ENCODE data around the gene LRRTM3.

LRRTM3 gene

GRCh38 chr10:66940965-66941364, 15.1 kb downstream of the LRRTM3 start:
- DNase-seq: no peak

- DNase-seq: peak in 1 of 2 experiments; percentile 11
These were observed 15.7 kb downstream of the LRRTM3 start for GRCh38 chr10:66941491-66941890.

DNA sequence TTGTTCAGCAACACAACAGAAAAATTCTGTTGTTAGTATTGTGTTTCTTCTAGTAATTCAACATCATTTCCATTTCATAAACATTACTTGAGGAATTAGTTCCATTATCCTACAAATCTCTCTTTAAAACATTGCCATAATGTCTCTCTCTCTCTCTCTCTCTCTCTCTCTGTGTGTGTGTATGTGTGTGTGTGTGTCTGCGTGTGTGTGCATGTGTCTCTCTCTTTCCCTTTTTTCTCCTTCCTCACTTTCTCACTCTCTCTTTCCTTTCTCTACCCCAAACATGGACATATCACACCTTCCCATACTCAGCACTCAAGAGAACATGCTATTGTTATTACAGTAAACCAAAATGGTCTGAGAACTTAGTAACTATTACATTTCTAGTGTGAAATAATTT, 16.6 kb downstream of the LRRTM3 start:
- DNase-seq: no peak

DNA sequence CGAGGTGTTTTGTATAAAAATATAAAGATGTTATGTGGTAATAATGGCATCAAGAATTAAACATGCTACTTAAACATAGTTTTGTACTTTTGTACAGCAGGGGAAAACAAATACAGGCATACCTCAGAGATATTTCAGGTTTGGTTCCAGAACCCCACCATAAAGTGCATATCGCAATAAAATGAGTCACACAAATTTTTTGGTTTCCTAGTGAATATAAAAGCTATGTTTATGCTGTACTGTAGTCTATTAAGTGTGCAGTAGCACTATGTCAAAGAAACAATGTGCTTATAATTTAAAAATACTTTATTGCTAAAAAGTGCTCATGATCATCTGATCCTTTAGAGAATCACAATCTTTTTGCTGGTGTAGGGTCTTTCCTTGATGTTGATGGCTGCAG, 17.8 kb downstream of the LRRTM3 start:
- DNase-seq: no peak

- DNase-seq: no peak
These were observed 26.1 kb downstream of the LRRTM3 start for GRCh38 chr10:66951896-66952295.

- DNase-seq: no peak
These were observed 32.6 kb downstream of the LRRTM3 start for GRCh38 chr10:66958466-66958865.

GRCh38 chr10:66964946-66965345, 39.1 kb downstream of the LRRTM3 start:
- no peak for DNase-seq

GRCh38 chr10:66980246-66980815, 54.5 kb downstream of the LRRTM3 start:
- DNase-seq: no peak

DNA sequence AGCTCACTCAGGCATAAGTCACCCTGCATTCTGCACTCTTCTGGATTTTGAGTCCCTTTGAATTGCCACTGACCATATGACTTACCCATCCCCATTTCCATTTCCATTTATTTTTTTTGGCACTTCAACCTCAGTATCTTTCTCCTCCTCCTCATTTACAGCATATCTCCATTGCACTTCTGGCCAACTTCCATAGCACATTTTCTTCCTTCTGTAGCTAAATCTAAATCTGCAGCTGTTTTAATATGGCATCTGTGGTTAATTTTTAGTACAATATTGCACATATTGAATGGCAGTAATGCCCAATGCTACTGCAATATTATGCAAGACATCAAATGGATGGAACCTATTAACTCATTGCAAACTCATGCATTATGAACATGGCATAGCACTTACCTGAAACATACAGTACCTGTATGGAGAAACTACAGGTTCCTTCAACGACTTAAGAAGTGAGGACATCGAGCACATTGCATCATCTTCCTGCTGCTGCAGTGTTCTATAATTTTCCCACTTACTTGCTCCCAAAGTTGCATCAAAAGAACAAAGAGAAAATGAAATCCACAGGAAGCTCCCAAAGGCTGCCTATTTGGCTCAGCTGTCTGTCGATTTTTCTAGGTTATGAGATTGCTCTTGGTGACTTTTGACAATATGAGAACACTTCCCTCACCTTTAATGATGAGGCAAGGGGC, 55.7 kb downstream of the LRRTM3 start:
- DNase-seq: no peak

GRCh38 chr10:66982053-66982420, 56.2 kb downstream of the LRRTM3 start:
- no peak for DNase-seq

GRCh38 chr10:66982792-66983474, 57.1 kb downstream of the LRRTM3 start:
- DNase-seq: no peak

DNA sequence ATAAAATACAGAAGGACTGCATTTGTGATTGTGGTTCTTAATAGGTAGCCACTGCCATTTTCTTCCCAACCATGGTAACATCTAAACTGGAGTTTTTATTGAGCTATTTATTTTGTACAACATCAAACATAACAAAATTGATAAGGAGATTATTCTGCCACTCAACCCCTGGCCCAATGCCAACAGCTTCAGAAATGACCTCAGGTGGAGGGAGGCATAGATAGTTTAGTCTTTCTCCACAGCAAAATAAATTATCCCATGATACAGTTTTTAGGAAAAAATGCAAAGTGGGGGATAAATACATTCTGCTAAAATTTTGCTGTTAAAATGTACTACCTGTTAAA, 57.6 kb downstream of the LRRTM3 start:
- no peak for DNase-seq

DNA sequence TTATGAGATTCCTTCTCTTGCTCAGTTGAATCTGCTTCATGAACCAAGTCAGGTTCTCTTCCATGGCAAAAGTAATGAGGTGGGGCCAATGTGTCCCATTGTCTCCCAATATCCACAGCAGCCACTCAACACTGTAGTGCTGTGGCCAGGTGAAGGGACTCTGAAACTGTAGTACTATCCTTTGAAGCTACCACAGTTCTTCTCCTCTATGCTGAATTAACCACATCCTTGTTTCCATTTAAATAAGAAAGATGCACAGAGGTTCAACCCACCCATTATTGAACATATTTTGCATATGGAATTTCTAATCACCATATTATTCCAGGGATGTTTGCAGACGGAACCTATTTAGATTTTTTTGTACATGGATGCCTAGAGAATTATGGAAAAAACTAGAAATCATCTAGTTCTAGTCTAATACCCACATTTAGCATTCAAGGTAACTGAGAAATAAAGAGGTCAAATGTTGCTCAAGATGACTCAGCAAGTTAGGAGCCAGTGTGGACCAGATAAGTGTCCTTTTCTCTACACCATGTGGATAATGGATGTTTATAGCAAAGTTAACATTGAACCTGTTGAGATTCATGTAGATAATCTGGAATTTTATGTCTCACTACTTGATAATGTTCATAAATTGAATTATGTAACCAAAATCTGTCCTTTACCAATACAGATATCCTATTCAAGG, 64.5 kb downstream of the LRRTM3 start:
- peak in 1 of 2 experiments; percentile 6 for DNase-seq

DNA sequence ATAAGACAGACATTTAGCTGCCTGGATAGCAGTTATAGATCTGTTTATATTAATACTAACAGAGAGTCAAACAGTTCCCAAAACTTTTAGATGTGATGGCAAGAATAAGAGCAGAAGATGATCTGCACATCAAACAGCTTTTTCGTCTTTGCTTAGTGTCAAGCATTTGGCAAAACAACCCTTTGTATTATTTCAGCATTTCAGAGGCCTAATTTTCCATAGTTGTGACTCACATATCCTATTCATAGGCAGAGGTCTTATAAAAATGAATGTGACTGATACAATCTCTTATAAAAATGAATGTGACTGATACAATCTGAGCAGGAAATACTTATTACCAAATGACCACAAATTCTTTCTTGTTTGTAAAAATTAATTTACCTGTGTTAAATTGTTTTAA, 71.2 kb downstream of the LRRTM3 start:
- DNase-seq: no peak

- no peak for DNase-seq
These were observed 74.1 kb downstream of the LRRTM3 start for GRCh38 chr10:66999762-67000545.

GRCh38 chr10:67004690-67005089, 78.9 kb downstream of the LRRTM3 start:
- no peak for DNase-seq

DNA sequence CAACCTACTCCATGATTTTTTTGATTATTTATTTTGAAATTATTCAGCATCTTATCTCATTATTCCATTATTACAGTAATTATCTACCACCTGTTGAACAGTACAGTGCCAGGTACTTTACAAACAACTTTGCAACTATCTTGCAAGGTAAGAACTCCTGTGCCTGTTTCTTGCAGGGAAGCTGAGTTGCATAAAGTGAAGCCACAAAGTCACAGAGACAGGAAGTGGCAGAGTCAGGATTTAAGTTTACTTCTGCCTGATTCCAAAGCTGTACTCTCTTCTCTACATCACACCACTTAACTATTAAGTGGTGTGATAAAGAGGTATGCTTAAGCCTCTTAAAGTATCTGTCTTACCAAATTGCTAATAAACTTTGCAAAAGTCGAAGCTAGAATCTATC, 80.1 kb downstream of the LRRTM3 start:
- DNase-seq: no peak

GRCh38 chr10:67011480-67011879, 85.6 kb downstream of the LRRTM3 start:
- no peak for DNase-seq

GRCh38 chr10:67011981-67012380, 86.1 kb downstream of the LRRTM3 start:
- no peak for DNase-seq

DNA sequence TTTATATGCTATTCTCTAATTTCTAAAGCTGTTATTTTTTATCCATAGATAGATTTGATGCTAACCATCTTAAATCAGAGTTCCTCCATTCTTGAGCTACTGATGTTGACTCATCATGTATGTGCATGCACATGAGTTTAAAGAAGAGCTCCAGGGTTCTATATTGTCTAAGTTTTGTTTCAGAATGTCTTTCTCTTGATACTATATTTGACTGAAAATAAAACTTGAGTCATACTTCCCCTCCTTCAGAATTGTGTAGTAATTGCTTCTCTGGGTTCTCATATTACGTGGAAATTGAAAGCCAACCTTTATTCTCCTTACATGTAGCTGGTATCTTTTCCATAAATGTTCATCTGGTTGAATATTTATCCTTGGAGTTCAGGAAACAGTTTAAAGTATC, 89.4 kb downstream of the LRRTM3 start:
- DNase-seq: no peak

GRCh38 chr10:67017218-67017617, 91.4 kb downstream of the LRRTM3 start:
- DNase-seq: no peak

DNA sequence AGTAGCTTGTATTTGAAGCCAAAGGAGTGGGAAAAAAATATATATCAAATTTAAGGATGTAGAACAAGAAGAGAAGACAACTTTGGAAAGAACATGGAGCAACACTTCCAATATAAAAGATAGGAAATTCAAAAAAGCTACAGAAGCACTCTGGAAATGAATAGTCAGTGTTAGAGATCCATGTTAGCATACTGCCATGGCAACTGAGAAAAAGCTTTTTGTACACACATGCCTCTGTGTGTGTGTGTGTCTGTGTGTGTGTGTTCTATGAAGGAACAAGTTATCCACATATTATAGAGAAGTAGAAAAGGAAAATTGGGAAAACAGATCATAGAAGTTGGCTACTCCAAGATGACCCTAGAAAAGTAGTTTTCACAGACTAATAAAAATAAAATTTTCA, 96.3 kb downstream of the LRRTM3 start:
- no peak for DNase-seq

GRCh38 chr10:67033878-67034277, 108.0 kb downstream of the LRRTM3 start:
- no peak for DNase-seq
